Fibroblast of peridontal ligament (primary cell): Measurements from ENCODE around the gene GNG13.

Source experiments
- DNase-seq: peaks from one replicate; pipeline ENCODE4 v3.0.0-alpha.2; 2010; ENCODE audit errors: extremely low read depth

The GNG13 gene

GRCh38 chr16:794091-794822 lies 6.3 kb downstream of the GNG13 start:
- no peak for DNase-seq

GRCh38 chr16:793414-793813 lies 7.1 kb downstream of the GNG13 start:
- no peak for DNase-seq

GRCh38 chr16:792221-792995 lies 8.1 kb downstream of the GNG13 start:
- no peak for DNase-seq

GRCh38 chr16:791131-791530 lies 9.4 kb downstream of the GNG13 start:
- no peak for DNase-seq

- no peak for DNase-seq
Observed at GRCh38 chr16:790086-790485, 10.4 kb downstream of the GNG13 start.

- DNase-seq = no peak
Observed at GRCh38 chr16:789191-789850, 11.2 kb downstream of the GNG13 start.

- DNase-seq = peak; percentile 80
Observed at GRCh38 chr16:788399-789126, 12.0 kb downstream of the GNG13 start, which contains the start of gene CHTF18. Gene CHTF18, plus strand, starts transcription at chr16:788620. Its CDS starts 65 bp downstream, at chr16:788685.

GRCh38 chr16:787978-788398 lies 12.5 kb downstream of the GNG13 start, which contains the start of gene RPUSD1:
Gene RPUSD1, minus strand, starts transcription at chr16:788381. Its CDS starts 644 bp downstream, at chr16:787737.
- no peak for DNase-seq

- DNase-seq = no peak
Observed at GRCh38 chr16:787321-787966, 13.1 kb downstream of the GNG13 start.

- DNase-seq = peak; percentile 25
Observed at GRCh38 chr16:785563-786535, 14.7 kb downstream of the GNG13 start.

- DNase-seq = no peak
Observed at GRCh38 chr16:784431-784830, 16.1 kb downstream of the GNG13 start.

GRCh38 chr16:783404-784161 lies 17.0 kb downstream of the GNG13 start:
- DNase-seq = no peak

- no peak for DNase-seq
Observed at GRCh38 chr16:782766-783403, 17.6 kb downstream of the GNG13 start.

GRCh38 chr16:782258-782657 lies 18.3 kb downstream of the GNG13 start:
- DNase-seq = no peak

- no peak for DNase-seq
Observed at GRCh38 chr16:781346-782010, 19.1 kb downstream of the GNG13 start.

- no peak for DNase-seq
Observed at GRCh38 chr16:780296-780695, 20.2 kb downstream of the GNG13 start.

- DNase-seq = no peak
Observed at GRCh38 chr16:779561-779960, 21.0 kb downstream of the GNG13 start.

GRCh38 chr16:778909-779527 lies 21.5 kb downstream of the GNG13 start:
- DNase-seq = no peak
